ENCODE results near the gene IL17RE. TPM values are rescaled to one million over a fixed set of nuclear protein-coding genes. Genes with fewer than 3 reads are reported as not detected.
"Not testable (repeated sequence)": the region's sequence is repeated elsewhere in the genome, so short reads cannot be mapped to it uniquely, and the experiment has no call there.

IL17RE gene
- total and polyA plus RNA-seq, 2 experiments from 2014 or later, result 1.1 to 3.4 TPM

DNA sequence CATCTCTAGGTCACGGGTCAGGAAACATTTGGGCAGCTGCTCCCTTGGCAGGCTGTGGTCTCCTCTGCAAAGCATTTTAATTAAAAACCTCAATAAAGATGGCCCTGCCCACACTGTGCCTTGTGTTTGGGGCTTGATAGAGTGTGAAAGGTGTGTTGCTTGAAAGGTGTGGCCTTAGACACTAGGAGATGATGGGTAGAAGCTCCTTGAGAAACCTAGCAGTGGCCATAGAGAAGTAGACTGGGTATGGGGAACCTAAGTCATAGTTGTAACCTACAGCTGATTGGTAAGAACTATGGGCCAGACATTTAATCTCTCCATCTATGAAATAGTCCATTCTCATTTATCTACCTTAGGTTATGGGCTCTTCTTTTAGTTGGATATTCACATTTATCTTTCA lies 8.9 kb upstream of the IL17RE start:
- peaks cover 10% of the 10 kb centered on the region for H3K27me3 Mint-ChIP-seq (ENCODE audit: insufficient read depth, low read depth, poor library complexity)
- Histone ChIP-seq H4K20me1 (replicated peaks; ENCODE audit: insufficient read depth) (peaks cover 4% of the 10 kb centered on the region; the same call in 1 of the 2 replicates), H3K27me3 (ENCODE audit: insufficient read depth) (no peaks in the 10 kb centered on the region), H3K36me3 (ENCODE audit: insufficient read depth) (0 out of 2 replicates have a peak, but pooled peaks cover 9% of the 10 kb centered on the region), H3K27ac (ENCODE audit: low read depth) (no peak overlapping the region), H3K9me2 (ENCODE audit: insufficient read depth) (no peaks in the 10 kb centered on the region), H3K4me1 (ENCODE audit: insufficient read depth) (peaks cover 5% of the 10 kb centered on the region; the same call in 1 of the 2 replicates), H3K79me2 (replicated peaks; ENCODE audit: insufficient read depth) (peaks cover 17% of the 10 kb centered on the region), H3K4me2 (no peak overlapping the region), H3F3A (replicated peaks; ENCODE audit: low read depth) (peaks cover 9% of the 10 kb centered on the region; the same call in 1 of the 2 replicates), H3K4me3 (no peak overlapping the region), H2AFZ (no peak overlapping the region)
- peaks cover 33% of the 10 kb centered on the region for H3K36me3 Mint-ChIP-seq (ENCODE audit: low read depth)
- H3K27ac Mint-ChIP-seq, result no peak overlapping the region
- peaks cover 12% of the 10 kb centered on the region for H3K4me1 Mint-ChIP-seq
- ATAC-seq (no peak), DNase-seq (ENCODE audit: low spot score) (no peak)
- no peaks in the 10 kb centered on the region for H3K9me3 Mint-ChIP-seq
- no peak for TF ChIP-seq POLR2AphosphoS5 (IDR thresholded peaks at IDR 0.05; ENCODE audit: low read depth)
- no peak for TF ChIP-seq ZNF114 (CRISPR knock-in tag; IDR thresholded peaks at IDR 0.05)
- no peak for TF ChIP-seq CREB1 (CRISPR knock-in tag; IDR thresholded peaks at IDR 0.05; ENCODE audit: low read depth)
- TF ChIP-seq, protein P1, sequence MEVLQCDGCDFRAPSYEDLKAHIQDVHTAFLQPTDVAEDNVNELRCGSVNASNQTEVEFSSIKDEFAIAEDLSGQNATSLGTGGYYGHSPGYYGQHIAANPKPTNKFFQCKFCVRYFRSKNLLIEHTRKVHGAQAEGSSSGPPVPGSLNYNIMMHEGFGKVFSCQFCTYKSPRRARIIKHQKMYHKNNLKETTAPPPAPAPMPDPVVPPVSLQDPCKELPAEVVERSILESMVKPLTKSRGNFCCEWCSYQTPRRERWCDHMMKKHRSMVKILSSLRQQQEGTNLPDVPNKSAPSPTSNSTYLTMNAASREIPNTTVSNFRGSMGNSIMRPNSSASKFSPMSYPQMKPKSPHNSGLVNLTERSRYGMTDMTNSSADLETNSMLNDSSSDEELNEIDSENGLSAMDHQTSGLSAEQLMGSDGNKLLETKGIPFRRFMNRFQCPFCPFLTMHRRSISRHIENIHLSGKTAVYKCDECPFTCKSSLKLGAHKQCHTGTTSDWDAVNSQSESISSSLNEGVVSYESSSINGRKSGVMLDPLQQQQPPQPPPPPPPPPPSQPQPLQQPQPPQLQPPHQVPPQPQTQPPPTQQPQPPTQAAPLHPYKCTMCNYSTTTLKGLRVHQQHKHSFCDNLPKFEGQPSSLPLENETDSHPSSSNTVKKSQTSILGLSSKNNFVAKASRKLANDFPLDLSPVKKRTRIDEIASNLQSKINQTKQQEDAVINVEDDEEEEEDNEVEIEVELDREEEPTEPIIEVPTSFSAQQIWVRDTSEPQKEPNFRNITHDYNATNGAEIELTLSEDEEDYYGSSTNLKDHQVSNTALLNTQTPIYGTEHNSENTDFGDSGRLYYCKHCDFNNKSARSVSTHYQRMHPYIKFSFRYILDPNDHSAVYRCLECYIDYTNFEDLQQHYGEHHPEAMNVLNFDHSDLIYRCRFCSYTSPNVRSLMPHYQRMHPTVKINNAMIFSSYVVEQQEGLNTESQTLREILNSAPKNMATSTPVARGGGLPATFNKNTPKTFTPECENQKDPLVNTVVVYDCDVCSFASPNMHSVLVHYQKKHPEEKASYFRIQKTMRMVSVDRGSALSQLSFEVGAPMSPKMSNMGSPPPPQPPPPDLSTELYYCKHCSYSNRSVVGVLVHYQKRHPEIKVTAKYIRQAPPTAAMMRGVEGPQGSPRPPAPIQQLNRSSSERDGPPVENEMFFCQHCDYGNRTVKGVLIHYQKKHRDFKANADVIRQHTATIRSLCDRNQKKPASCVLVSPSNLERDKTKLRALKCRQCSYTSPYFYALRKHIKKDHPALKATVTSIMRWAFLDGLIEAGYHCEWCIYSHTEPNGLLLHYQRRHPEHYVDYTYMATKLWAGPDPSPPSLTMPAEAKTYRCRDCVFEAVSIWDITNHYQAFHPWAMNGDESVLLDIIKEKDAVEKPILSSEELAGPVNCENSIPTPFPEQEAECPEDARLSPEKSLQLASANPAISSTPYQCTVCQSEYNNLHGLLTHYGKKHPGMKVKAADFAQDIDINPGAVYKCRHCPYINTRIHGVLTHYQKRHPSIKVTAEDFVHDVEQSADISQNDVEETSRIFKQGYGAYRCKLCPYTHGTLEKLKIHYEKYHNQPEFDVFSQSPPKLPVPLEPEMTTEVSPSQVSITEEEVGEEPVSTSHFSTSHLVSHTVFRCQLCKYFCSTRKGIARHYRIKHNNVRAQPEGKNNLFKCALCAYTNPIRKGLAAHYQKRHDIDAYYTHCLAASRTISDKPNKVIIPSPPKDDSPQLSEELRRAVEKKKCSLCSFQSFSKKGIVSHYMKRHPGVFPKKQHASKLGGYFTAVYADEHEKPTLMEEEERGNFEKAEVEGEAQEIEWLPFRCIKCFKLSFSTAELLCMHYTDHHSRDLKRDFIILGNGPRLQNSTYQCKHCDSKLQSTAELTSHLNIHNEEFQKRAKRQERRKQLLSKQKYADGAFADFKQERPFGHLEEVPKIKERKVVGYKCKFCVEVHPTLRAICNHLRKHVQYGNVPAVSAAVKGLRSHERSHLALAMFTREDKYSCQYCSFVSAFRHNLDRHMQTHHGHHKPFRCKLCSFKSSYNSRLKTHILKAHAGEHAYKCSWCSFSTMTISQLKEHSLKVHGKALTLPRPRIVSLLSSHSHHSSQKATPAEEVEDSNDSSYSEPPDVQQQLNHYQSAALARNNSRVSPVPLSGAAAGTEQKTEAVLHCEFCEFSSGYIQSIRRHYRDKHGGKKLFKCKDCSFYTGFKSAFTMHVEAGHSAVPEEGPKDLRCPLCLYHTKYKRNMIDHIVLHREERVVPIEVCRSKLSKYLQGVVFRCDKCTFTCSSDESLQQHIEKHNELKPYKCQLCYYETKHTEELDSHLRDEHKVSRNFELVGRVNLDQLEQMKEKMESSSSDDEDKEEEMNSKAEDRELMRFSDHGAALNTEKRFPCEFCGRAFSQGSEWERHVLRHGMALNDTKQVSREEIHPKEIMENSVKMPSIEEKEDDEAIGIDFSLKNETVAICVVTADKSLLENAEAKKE (CRISPR knock-in tag; IDR thresholded peaks at IDR 0.05), result no peak
- no peak for TF ChIP-seq NANOG (IDR thresholded peaks at IDR 0.05; ENCODE audit: borderline replicate concordance)
- no peak for TF ChIP-seq EZH2 (IDR thresholded peaks at IDR 0.05; ENCODE audit: low read depth, unreplicated experiment)
- no peak for TF ChIP-seq EZH2phosphoT487 (IDR thresholded peaks at IDR 0.05; ENCODE audit: unreplicated experiment)
- no peak for TF ChIP-seq ZNF331 (CRISPR knock-in tag; IDR thresholded peaks at IDR 0.05; ENCODE audit: low read depth)
- TF ChIP-seq, protein P2, sequence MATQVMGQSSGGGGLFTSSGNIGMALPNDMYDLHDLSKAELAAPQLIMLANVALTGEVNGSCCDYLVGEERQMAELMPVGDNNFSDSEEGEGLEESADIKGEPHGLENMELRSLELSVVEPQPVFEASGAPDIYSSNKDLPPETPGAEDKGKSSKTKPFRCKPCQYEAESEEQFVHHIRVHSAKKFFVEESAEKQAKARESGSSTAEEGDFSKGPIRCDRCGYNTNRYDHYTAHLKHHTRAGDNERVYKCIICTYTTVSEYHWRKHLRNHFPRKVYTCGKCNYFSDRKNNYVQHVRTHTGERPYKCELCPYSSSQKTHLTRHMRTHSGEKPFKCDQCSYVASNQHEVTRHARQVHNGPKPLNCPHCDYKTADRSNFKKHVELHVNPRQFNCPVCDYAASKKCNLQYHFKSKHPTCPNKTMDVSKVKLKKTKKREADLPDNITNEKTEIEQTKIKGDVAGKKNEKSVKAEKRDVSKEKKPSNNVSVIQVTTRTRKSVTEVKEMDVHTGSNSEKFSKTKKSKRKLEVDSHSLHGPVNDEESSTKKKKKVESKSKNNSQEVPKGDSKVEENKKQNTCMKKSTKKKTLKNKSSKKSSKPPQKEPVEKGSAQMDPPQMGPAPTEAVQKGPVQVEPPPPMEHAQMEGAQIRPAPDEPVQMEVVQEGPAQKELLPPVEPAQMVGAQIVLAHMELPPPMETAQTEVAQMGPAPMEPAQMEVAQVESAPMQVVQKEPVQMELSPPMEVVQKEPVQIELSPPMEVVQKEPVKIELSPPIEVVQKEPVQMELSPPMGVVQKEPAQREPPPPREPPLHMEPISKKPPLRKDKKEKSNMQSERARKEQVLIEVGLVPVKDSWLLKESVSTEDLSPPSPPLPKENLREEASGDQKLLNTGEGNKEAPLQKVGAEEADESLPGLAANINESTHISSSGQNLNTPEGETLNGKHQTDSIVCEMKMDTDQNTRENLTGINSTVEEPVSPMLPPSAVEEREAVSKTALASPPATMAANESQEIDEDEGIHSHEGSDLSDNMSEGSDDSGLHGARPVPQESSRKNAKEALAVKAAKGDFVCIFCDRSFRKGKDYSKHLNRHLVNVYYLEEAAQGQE (IDR thresholded peaks at IDR 0.05; ENCODE audit: unreplicated experiment), result no peak
- no peak overlapping the region for H3K4me3 Mint-ChIP-seq

- not testable (repeated sequence) for DNase-seq (ENCODE audit: low spot score); H3K36me3 ChIP-seq (ENCODE audit: insufficient read depth); H3F3A ChIP-seq (replicated peaks; ENCODE audit: low read depth); H3K27me3 ChIP-seq (ENCODE audit: insufficient read depth); H3K27me3 Mint-ChIP-seq (ENCODE audit: insufficient read depth, low read depth, poor library complexity); H3K4me3 ChIP-seq; H2AFZ ChIP-seq; H3K27ac ChIP-seq (ENCODE audit: low read depth); H3K4me3 Mint-ChIP-seq; H3K9me3 Mint-ChIP-seq; H3K9me2 ChIP-seq (ENCODE audit: insufficient read depth); ATAC-seq; H3K4me2 ChIP-seq; H3K4me1 ChIP-seq (ENCODE audit: insufficient read depth); H3K27ac Mint-ChIP-seq; H4K20me1 ChIP-seq (replicated peaks; ENCODE audit: insufficient read depth)
- Mint-ChIP-seq H3K36me3 (ENCODE audit: low read depth) (peaks cover 33% of the 10 kb centered on the region), H3K4me1 (peaks cover 12% of the 10 kb centered on the region)
- peaks cover 17% of the 10 kb centered on the region for H3K79me2 ChIP-seq (replicated peaks; ENCODE audit: insufficient read depth)
Measured at GRCh38 chr3:9895715-9896114, 6.9 kb upstream of the IL17RE start.
